ENCODE data around the gene CDC14A.
A peak's percentile ranks its signal among the peaks of the same experiment; 100 is the strongest.

CDC14A gene

DNA sequence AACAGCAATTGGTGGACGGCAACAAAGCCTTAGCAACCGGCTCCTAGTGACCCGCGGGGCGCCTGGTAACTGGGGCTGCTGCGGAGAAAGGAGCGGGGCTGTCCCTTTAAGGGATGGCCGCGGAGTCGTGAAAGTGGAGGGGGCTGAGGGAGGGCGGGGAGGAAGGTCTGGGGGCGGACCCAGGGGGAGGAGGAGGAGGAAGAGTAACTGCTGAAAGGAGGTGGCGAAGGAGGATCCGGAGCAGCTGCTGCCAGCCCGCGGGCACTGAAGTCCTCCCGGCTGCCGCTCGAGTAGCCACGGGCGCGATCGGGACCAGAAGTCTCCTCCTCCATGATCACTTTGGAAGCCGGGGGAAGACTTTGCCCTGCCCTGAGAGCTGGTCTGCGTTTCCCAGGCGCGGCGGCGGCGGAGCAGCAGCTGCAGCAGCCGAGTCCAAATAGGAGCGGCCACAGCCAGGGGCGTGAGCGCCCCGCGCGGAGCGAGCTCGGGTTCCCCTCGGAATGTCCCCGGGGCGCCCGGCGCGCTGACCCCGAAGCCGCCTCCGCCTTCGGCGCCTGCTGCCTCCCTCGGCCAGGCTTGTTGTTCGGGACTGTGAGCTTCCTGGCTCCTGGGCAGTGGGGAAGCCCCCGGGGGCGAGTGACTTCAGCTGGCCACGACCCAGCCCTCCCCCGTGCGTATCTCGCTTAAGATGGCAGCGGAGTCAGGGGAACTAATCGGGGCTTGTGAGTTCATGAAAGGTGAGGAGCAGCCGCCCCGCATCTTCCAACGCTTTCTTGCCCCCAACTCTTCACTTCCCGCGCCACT, at the start of gene CDC14A:
Gene CDC14A (plus strand): TSS at position 240 of the 804 bp plus-strand sequence. CDS start 449 bp downstream, at position 689.
- peaks cover 42% of the 10 kb centered on the region for H3K4me1 Mint-ChIP-seq
- CTCF ChIA-PET: interaction anchor here (1.0 to 3.4 kb wide), 8 partner anchors 11 to 108 kb away, joined by 3 to 25 read pairs (median 4); no protein-coding TSS in a partner anchor
- H3K4me3 Mint-ChIP-seq: peak within 1 kb of the TSS; percentile 92

DNA sequence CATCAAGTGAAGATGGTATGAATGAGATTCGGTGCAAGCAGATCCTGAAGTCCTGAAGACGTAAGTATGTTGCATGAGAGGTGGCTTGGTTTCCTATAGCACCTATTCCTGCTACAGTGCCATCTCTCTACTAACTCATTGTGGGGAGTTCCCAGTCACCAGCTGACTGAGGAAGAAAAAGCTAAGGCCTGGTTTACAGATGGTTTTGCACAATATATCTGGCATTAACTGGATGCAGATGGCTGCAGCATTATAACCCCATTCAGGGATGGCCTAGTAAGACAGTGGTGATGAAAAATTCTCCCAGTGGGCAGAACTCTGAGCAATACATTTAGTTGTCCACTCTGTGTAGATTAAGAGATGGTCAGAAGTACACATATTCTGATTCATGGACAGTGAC, 49.6 kb upstream of the CDC14A start:
- no peak overlapping the region for H3K27ac Mint-ChIP-seq
- H3K4me1 Mint-ChIP-seq: peaks cover 9% of the 10 kb centered on the region
- CTCF ChIA-PET: no interaction called here
- H3K36me3 Mint-ChIP-seq: no peaks in the 10 kb centered on the region
- no peak overlapping the region for H3K4me3 Mint-ChIP-seq
- H3K9me3 Mint-ChIP-seq: no peaks in the 10 kb centered on the region
- no peak for DNase-seq
- H3K27me3 Mint-ChIP-seq: no peaks in the 10 kb centered on the region

More for the DNA sequence above, at the start of gene CDC14A:
- peak; percentile 93 for DNase-seq
- peak within 1 kb of the TSS; percentile 98 for H3K27ac Mint-ChIP-seq
- peaks cover 3% of the 10 kb centered on the region for H3K27me3 Mint-ChIP-seq
- H3K36me3 Mint-ChIP-seq: peaks cover 44% of the 10 kb centered on the region
- no peaks in the 10 kb centered on the region for H3K9me3 Mint-ChIP-seq

DNA sequence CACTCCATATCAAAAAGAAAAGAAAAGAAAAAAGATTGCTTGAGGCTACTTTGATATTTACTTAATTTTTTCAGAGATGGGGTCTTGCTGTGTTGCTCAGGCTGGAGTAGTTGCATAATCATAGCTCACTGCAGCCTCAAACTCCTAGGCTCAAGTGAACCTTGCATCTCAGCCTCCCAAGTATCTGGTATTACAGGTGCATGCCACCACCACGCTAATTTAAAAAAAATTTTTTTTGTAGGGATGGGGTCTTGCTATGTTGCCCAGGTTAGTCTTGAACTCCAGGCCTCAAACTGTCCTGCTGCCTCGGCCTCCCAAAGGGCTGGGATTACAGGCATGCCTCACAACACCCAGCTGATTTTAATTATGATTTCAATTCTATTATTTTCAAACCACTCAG, 48.1 kb upstream of the CDC14A start:
- no peaks in the 10 kb centered on the region for H3K36me3 Mint-ChIP-seq
- CTCF ChIA-PET: no interaction called here
- no peak for DNase-seq
- H3K9me3 Mint-ChIP-seq: peaks cover 2% of the 10 kb centered on the region
- no peak overlapping the region for H3K27ac Mint-ChIP-seq
- no peak overlapping the region for H3K4me3 Mint-ChIP-seq
- no peaks in the 10 kb centered on the region for H3K27me3 Mint-ChIP-seq
- H3K4me1 Mint-ChIP-seq: peaks cover 9% of the 10 kb centered on the region

GRCh38 chr1:100304921-100305320, 47.4 kb upstream of the CDC14A start:
- Mint-ChIP-seq H3K27me3 (no peaks in the 10 kb centered on the region), H3K4me3 (no peak overlapping the region), H3K9me3 (peaks cover 4% of the 10 kb centered on the region), H3K4me1 (peaks cover 9% of the 10 kb centered on the region), H3K36me3 (no peaks in the 10 kb centered on the region), H3K27ac (no peak overlapping the region)
- DNase-seq: no peak
- CTCF ChIA-PET: no interaction called here

DNA sequence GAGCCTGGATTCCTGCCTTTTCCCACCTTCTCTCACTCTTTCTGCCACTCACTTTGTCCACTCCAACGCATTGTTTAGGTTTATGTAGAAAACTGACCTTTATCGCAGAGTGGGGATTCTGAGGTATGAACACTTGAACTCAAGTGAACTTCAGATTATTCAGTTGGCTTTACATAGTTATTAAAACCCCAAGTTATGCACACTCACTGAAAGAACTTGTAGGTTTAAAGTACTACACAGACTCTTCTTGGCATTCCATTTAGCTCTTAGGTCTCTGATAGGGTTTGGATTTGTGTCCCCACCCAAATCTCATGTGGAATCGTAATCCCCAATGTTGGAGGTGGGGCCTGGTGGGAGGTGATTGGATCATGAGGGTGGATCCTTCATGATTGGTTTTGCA, 46.4 kb upstream of the CDC14A start:
- H3K27ac Mint-ChIP-seq: no peak overlapping the region
- CTCF ChIA-PET: no interaction called here
- DNase-seq: no peak
- peaks cover 7% of the 10 kb centered on the region for H3K9me3 Mint-ChIP-seq
- no peak overlapping the region for H3K4me3 Mint-ChIP-seq
- H3K27me3 Mint-ChIP-seq: no peaks in the 10 kb centered on the region
- peaks cover 9% of the 10 kb centered on the region for H3K4me1 Mint-ChIP-seq
- no peaks in the 10 kb centered on the region for H3K36me3 Mint-ChIP-seq

- Mint-ChIP-seq H3K4me1 (peaks cover 9% of the 10 kb centered on the region), H3K36me3 (no peaks in the 10 kb centered on the region), H3K4me3 (no peak overlapping the region), H3K27ac (no peak overlapping the region), H3K9me3 (peaks cover 7% of the 10 kb centered on the region), H3K27me3 (no peaks in the 10 kb centered on the region)
- CTCF ChIA-PET: no interaction called here
- DNase-seq: no peak
These were observed 45.5 kb upstream of the CDC14A start for GRCh38 chr1:100306735-100307313.

DNA sequence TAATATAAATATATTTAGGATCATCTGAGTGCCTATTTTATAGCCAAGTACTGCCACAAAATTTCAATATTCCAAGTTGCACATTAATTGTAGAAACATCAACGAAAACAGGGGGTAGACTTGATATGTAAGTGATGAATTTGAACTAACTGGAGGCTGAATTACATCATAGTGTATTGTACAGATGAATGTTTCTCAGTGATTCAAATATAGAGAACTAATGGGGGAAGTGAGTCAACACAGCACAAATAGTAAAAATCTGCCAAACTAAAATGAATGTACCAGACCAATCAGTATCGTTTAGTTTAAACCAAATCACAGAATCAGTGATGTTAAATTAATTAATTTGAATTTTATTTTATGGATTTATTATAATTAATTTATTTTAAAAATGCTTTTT, 43.5 kb upstream of the CDC14A start:
- Mint-ChIP-seq H3K36me3 (no peaks in the 10 kb centered on the region), H3K27me3 (no peaks in the 10 kb centered on the region), H3K9me3 (peaks cover 7% of the 10 kb centered on the region), H3K4me1 (peaks cover 9% of the 10 kb centered on the region), H3K4me3 (no peak overlapping the region), H3K27ac (no peak overlapping the region)
- no peak for DNase-seq
- CTCF ChIA-PET: no interaction called here

DNA sequence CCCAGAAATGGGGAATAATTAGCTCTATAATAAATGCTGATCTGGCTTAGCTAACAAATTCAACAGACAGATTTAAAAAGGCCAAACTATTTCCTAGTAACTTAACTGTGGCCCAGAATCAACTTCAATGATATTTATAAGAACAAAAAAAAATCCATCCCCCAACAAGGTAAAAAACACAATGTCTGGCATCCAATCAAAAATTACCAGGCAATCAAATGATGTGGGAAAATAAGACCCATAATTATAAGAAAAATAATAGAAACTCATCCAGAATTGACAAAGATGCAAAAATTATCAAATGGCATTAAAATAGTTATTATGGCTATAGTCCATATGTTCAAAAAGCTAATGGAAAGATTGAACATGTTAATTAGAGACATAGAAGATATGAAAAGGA, 42.4 kb upstream of the CDC14A start:
- CTCF ChIA-PET: no interaction called here
- Mint-ChIP-seq H3K36me3 (no peaks in the 10 kb centered on the region), H3K9me3 (peaks cover 7% of the 10 kb centered on the region), H3K4me3 (no peak overlapping the region), H3K27me3 (no peaks in the 10 kb centered on the region), H3K27ac (no peak overlapping the region), H3K4me1 (peaks cover 9% of the 10 kb centered on the region)
- DNase-seq: no peak

- peaks cover 5% of the 10 kb centered on the region for H3K27me3 Mint-ChIP-seq
- H3K36me3 Mint-ChIP-seq: no peaks in the 10 kb centered on the region
- H3K4me3 Mint-ChIP-seq: no peak overlapping the region
- H3K9me3 Mint-ChIP-seq: peaks cover 20% of the 10 kb centered on the region
- H3K4me1 Mint-ChIP-seq: no peaks in the 10 kb centered on the region
- DNase-seq: no peak
- no peak overlapping the region for H3K27ac Mint-ChIP-seq
- CTCF ChIA-PET: interaction anchor here (1.3 kb wide), 1 partner anchor 12 kb away, joined by 3 read pairs; no protein-coding TSS in a partner anchor
These were observed 38.9 kb upstream of the CDC14A start for GRCh38 chr1:100313382-100313781.

DNA sequence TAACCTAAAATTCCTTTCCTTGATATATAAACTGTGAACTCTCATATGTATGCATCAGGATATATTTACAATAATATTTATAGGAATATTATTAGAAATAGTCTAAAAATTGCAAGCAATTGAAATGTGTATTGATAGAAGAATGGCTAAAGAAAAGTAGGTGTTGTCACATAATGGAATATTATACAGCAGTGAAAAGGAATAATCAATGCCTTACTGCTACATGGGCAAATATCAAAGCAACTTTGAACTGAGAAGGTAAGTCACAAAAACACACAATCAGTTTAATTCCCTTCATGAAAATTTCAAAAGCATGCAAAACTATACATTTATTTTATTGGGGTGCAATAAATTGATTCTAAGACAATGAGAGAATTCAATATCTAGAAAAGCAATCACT, 35.7 kb upstream of the CDC14A start:
- no peak overlapping the region for H3K27ac Mint-ChIP-seq
- CTCF ChIA-PET: no interaction called here
- H3K4me1 Mint-ChIP-seq: no peaks in the 10 kb centered on the region
- H3K27me3 Mint-ChIP-seq: peaks cover 5% of the 10 kb centered on the region
- H3K36me3 Mint-ChIP-seq: peaks cover 2% of the 10 kb centered on the region
- peaks cover 29% of the 10 kb centered on the region for H3K9me3 Mint-ChIP-seq
- H3K4me3 Mint-ChIP-seq: no peak overlapping the region
- DNase-seq: no peak

DNA sequence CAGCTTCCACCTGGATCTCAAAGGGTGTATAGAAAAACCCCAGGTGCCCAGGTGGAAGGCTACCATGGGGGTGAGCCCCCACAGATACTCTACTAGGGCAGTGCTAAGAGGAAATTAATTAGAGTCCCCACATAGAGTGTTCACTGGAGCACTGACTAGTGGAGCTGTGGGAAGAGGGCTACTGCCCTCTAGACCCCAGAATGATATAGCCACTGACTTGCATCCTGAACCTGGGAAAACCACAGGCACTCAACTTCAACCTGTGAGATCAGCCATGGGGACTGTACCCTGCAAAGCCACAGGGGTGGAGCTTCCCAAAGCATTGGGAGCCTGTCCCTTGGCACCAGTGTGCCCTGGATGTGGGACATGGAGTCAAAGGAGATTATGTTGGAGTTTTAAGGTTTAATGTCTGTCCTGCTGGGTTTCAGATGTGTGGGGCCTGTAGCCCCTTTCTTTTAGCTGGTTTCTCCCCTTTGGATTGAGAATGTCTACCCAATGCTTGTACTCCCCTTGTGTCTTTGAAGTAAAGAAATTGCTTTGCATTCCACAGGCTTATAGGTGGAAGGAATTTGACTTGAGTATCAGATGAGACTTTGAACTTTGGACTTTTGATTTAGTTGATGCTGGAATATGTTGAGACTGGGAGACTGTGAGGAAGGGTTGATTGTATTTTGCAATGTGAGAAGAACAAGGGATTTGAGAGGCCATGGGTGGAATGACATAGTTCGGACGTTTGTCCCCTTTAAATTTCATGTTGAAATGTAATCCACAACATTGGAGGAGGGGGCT, 31.8 kb upstream of the CDC14A start:
- Mint-ChIP-seq H3K36me3 (peaks cover 4% of the 10 kb centered on the region), H3K27me3 (peaks cover 3% of the 10 kb centered on the region), H3K27ac (no peak overlapping the region), H3K4me1 (peaks cover 3% of the 10 kb centered on the region), H3K9me3 (peaks cover 27% of the 10 kb centered on the region), H3K4me3 (no peak overlapping the region)
- CTCF ChIA-PET: no interaction called here
- no peak for DNase-seq

GRCh38 chr1:100321100-100321493, 31.2 kb upstream of the CDC14A start:
- Mint-ChIP-seq H3K4me3 (no peak overlapping the region), H3K27ac (no peak overlapping the region), H3K27me3 (no peaks in the 10 kb centered on the region), H3K9me3 (peaks cover 21% of the 10 kb centered on the region), H3K4me1 (peaks cover 3% of the 10 kb centered on the region), H3K36me3 (peaks cover 4% of the 10 kb centered on the region)
- DNase-seq: no peak
- CTCF ChIA-PET: no interaction called here

- Mint-ChIP-seq H3K9me3 (peaks cover 18% of the 10 kb centered on the region), H3K4me3 (no peak overlapping the region), H3K4me1 (peaks cover 3% of the 10 kb centered on the region), H3K36me3 (peaks cover 4% of the 10 kb centered on the region), H3K27ac (no peak overlapping the region), H3K27me3 (no peaks in the 10 kb centered on the region)
- CTCF ChIA-PET: no interaction called here
- no peak for DNase-seq
These were observed 30.8 kb upstream of the CDC14A start for GRCh38 chr1:100321506-100321905.

DNA sequence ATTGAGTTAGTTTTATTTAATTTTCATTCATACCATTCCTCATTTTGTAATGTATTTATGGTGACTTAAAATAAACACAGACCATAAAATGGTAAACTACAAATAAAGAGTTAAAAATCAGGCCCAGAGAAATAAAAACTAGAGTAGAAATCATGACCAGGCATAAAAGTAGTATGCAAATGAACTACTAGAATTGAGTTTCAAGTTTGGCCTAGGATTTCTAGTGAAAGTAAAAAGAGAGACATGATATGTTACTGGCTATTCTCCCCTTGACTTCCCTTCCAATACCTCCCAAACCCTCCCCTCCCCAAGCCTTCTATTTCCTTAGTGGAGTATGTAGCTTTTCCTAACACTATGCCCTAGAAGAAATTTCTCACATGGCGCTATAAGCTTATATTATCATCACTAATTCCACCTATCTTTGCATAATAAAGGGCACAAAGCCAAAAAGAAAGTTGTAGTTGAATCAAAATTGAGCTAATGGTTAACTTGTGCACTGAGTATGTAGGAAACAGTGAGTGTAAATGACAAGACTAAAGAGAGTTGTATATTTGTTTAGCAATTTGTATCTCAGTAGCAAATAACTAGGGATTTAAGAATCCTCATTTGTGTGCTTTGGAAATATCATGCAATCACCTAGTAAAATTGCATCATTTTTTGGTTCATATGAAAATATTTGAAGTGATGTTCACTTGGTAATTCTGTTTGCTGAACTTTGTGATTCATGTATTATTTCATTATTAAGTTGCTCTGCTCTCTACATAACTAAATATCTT, 29.7 kb upstream of the CDC14A start:
- CTCF ChIA-PET: no interaction called here
- H3K9me3 Mint-ChIP-seq: peaks cover 14% of the 10 kb centered on the region
- no peak overlapping the region for H3K27ac Mint-ChIP-seq
- H3K27me3 Mint-ChIP-seq: no peaks in the 10 kb centered on the region
- H3K4me1 Mint-ChIP-seq: peaks cover 3% of the 10 kb centered on the region
- no peak overlapping the region for H3K4me3 Mint-ChIP-seq
- no peak for DNase-seq
- peaks cover 4% of the 10 kb centered on the region for H3K36me3 Mint-ChIP-seq

All from activated naive CD4-positive, alpha-beta T cell treated with anti-CD3 and anti-CD28 coated beads, Interleukin-2, amount 10 ng/mL, durations not matched to agents 7 days and 5 days (primary cell).